Smooth muscle cell (in vitro differentiated cells): ENCODE data around the gene CTTNBP2. TPM values are rescaled to one million over a fixed set of nuclear protein-coding genes. Genes with fewer than 3 reads are reported as not detected.

Experiments used
- DNase-seq: peaks from one replicate; lab custom pipeline; 2025; ENCODE audit not compliant: unreplicated experiment; lab: John Stamatoyannopoulos, UW
- H2AFZ ChIP-seq: fragments of 200-600 bp; sonication (generic); 2 replicates; pipeline ENCODE4 v1.6.0; 2016; ENCODE audit warnings: antibody characterized with exemption, low read depth, mild to moderate bottlenecking
- H3F3A ChIP-seq: fragments of 200-600 bp; sonication (generic); 2 replicates; pipeline ENCODE4 v1.6.0; 2017; ENCODE audit warnings: antibody characterized with exemption, low read depth
- H3K27ac ChIP-seq: fragments of 200-600 bp; sonication (generic); 2 replicates; pipeline ENCODE4 v1.5.1; 2016; ENCODE audit warnings: low read depth, mild to moderate bottlenecking
- H3K27me3 ChIP-seq: fragments of 200-600 bp; sonication (generic); 2 replicates; pipeline ENCODE4 v1.6.1; 2016; ENCODE audit warnings: low read depth, mild to moderate bottlenecking
- H3K36me3 ChIP-seq: fragments of 200-600 bp; sonication (generic); 2 replicates; pipeline ENCODE4 v1.5.1; 2016; ENCODE audit warnings: low read depth
- H3K4me1 ChIP-seq: fragments of 200-600 bp; sonication (generic); 2 replicates; pipeline ENCODE4 v1.5.1; 2016; ENCODE audit warnings: low read depth
- H3K4me2 ChIP-seq: fragments of 200-600 bp; sonication (generic); 2 replicates; pipeline ENCODE4 v1.6.0; 2016; ENCODE audit warnings: mild to moderate bottlenecking
- H3K4me3 ChIP-seq: fragments of 200-600 bp; sonication (generic); 2 replicates; pipeline ENCODE4 v1.5.1; 2016; ENCODE audit warnings: mild to moderate bottlenecking
- H3K79me2 ChIP-seq: fragments of 200-600 bp; sonication (generic); 2 replicates; pipeline ENCODE4 v1.6.0; 2016; ENCODE audit warnings: low read depth, mild to moderate bottlenecking
- H3K9ac ChIP-seq: fragments of 200-600 bp; sonication (generic); 2 replicates; pipeline ENCODE4 v1.6.0; 2016; ENCODE audit warnings: low read depth
- H3K9me3 ChIP-seq: fragments of 200-600 bp; sonication (generic); replicated peaks from 2 replicates; pipeline ENCODE4 v1.5.1; 2016; ENCODE audit warnings: low read depth
- H4K20me1 ChIP-seq: fragments of 200-600 bp; sonication (generic); 2 replicates; pipeline ENCODE4 v1.6.0; 2016; ENCODE audit warnings: low read depth
- CTCF ChIP-seq: fragments of 200-600 bp; sonication (generic); IDR thresholded peaks from 2 replicates; pipeline ENCODE4 v1.5.1; 2017; ENCODE audit warnings: borderline replicate concordance, mild to moderate bottlenecking, antibody characterized with exemption; ENCODE audit not compliant: insufficient read depth, poor library complexity, severe bottlenecking
- WGBS: methylation state at CpG from one replicate; pipeline ENCODE4 v1.1.7; 2016; ENCODE audit warnings: low lambda C conversion rate; 5-methylcytosine and 5-hydroxymethylcytosine counted together
- polyA plus RNA-seq: library from polyadenylated mRNA; unstranded; fragments of >200 nt; fragmentation: Nextera tagmentation; extraction: Ambion mirVana; gene quantifications from 2 replicates; pipeline ENCODE4 v1.2.1, GENCODE V29; 2016
- total RNA-seq: library from RNA; depleted of rRNA; stranded (reverse); fragments of >200 nt; gene quantifications from 2 replicates; pipeline ENCODE4 v1.2.3, GENCODE V29; 2014

CTTNBP2 gene
- total and polyA plus RNA-seq, 2 experiments from 2014 or later, result 4.8 to 42.3 TPM

DNA sequence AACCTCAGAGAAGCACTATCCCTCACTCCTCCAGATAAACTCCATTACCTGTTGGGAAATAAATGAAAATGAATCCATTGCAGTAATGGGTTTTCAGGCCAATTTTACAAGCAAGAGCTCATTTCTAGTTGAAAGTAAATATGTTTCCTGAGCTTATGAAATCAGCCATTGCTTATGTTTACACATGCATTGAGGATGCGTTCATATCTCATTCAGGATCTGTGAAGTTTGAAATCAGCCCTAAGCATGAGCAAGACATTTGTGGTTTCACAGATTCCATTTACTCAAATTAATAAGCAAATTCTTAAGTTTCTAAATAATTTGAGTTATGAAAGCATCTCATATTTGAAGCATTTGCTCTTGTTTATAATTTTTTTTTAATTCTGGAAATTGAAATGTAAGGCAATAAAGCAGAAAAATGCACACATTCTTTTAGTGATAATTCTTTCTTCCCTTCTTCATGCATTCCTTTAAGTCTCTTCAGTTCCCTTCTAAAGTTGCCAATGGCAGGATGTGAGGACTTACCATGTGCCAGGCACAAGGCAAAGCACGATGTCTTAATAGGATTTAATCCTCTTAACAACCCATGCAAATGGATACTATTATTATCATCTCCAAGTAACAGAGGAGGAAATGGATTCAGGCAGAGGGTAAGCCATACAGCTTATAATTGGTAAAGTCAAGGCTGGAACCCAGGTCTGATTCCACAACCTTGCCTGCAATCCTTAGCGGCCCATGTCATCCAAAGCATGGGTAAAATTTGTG is 35.0 kb upstream of the CTTNBP2 start:
- no peaks in the 10 kb centered on the region for H3K9me3 ChIP-seq
- H3F3A ChIP-seq, result no peaks in the 10 kb centered on the region
- TF ChIP-seq CTCF, result no peak
- DNase-seq, result no peak
- 64% methylated on average over 3 of the region's 3 CpGs for WGBS
- H3K27ac ChIP-seq, result no peak overlapping the region
- no peaks in the 10 kb centered on the region for H4K20me1 ChIP-seq
- no peak overlapping the region for H3K9ac ChIP-seq
- H3K4me2 ChIP-seq, result no peak overlapping the region
- H3K4me3 ChIP-seq, result no peak overlapping the region
- no peak overlapping the region for H2AFZ ChIP-seq
- H3K79me2 ChIP-seq, result no peaks in the 10 kb centered on the region
- H3K4me1 ChIP-seq, result no peaks in the 10 kb centered on the region
- no peaks in the 10 kb centered on the region for H3K36me3 ChIP-seq
- H3K27me3 ChIP-seq, result no peaks in the 10 kb centered on the region

DNA sequence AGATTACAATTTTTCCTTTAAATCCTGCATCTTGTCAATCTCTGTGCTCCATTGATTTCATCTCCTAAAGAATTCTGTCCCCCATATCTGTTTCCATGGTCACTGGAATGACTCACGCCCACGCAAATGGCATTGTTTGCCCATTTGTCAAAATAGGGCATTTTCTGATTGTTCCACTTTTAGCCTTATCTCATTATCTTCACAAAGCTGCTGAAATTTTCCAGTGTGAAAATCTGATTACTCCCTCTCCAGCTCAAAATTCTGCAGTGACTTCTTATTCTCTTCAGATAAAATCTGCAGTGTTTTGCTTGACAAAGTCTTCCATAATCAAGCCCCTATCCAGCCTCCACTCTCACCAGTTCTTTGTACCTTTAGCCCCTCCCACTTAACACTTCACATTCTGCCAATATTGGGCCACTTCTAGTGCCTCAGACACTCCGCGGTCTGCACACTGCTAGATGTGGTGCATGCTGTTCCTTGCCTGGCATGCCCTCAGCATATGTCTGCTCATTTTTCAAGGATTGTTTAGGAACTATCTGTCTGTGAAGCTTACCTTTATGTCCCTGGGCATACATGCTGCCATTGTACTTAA is 33.9 kb upstream of the CTTNBP2 start:
- no peaks in the 10 kb centered on the region for H4K20me1 ChIP-seq
- no peaks in the 10 kb centered on the region for H3K79me2 ChIP-seq
- WGBS, result 75% methylated on average over 4 of the region's 4 CpGs
- no peak overlapping the region for H2AFZ ChIP-seq
- no peaks in the 10 kb centered on the region for H3K4me1 ChIP-seq
- no peaks in the 10 kb centered on the region for H3F3A ChIP-seq
- no peak for TF ChIP-seq CTCF
- H3K4me3 ChIP-seq, result no peak overlapping the region
- H3K27ac ChIP-seq, result no peak overlapping the region
- no peak for DNase-seq
- H3K4me2 ChIP-seq, result no peak overlapping the region
- no peaks in the 10 kb centered on the region for H3K27me3 ChIP-seq
- H3K9ac ChIP-seq, result no peak overlapping the region
- H3K9me3 ChIP-seq, result no peaks in the 10 kb centered on the region
- no peaks in the 10 kb centered on the region for H3K36me3 ChIP-seq

DNA sequence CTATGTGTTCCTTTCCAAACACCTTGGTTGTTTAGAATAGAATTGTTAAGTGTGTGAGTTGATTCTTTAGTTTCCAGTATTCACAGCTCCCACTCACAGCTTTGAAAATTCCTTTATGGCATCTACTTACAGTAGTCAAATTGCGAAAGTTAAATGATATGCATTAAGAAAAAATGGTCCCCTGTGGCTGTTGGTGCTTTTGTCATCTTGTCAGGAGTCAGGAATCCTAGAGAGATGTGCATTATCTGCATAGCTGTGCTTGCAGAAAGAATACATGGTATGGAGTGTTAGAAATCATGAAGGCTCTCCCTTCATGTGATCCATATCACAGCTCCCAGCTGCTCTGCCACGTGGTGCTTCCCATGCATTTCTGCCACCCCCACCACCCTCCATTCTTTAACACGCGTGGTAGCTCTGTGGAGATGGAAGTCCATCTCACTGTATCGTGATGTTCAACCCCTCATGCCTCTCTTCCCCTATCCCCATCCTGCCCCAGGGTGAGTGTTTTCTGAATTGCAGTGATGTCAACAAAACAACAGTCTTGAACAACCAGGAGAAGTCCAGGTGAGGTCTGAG is 29.2 kb upstream of the CTTNBP2 start:
- no peak overlapping the region for H3K9ac ChIP-seq
- H3K4me1 ChIP-seq, result no peaks in the 10 kb centered on the region
- H2AFZ ChIP-seq, result no peak overlapping the region
- H3K79me2 ChIP-seq, result no peaks in the 10 kb centered on the region
- 85% methylated on average over 5 of the region's 5 CpGs for WGBS
- H3K4me2 ChIP-seq, result no peak overlapping the region
- H3K27ac ChIP-seq, result no peak overlapping the region
- H3K9me3 ChIP-seq, result no peaks in the 10 kb centered on the region
- H3K27me3 ChIP-seq, result no peaks in the 10 kb centered on the region
- H3K4me3 ChIP-seq, result no peak overlapping the region
- H3F3A ChIP-seq, result no peaks in the 10 kb centered on the region
- no peak for TF ChIP-seq CTCF
- H4K20me1 ChIP-seq, result no peaks in the 10 kb centered on the region
- DNase-seq, result no peak
- no peaks in the 10 kb centered on the region for H3K36me3 ChIP-seq
